Mesendoderm (in vitro differentiated cells): ENCODE results near the gene CDC42EP4.

Experiments used
- DNase-seq: peaks from one replicate; pipeline ENCODE4 v3.0.0; 2013
- H2AK5ac ChIP-seq: 2 replicates; pipeline ENCODE4 v1.6.1; 2013; ENCODE audit warnings: low read length, inconsistent platforms
- H2BK120ac ChIP-seq: 2 replicates; pipeline ENCODE4 v1.6.1; 2013; ENCODE audit warnings: low read depth, mild to moderate bottlenecking, low read length, moderate library complexity, mixed read lengths
- H2BK15ac ChIP-seq: replicated peaks from 2 replicates; pipeline ENCODE4 v1.6.1; 2013; ENCODE audit warnings: low read depth, mild to moderate bottlenecking, moderate library complexity
- H2BK5ac ChIP-seq: 2 replicates; pipeline ENCODE4 v1.6.1; 2013; ENCODE audit warnings: low read length, inconsistent platforms
- H3K18ac ChIP-seq: 2 replicates; pipeline ENCODE4 v1.6.1; 2013; ENCODE audit warnings: mild to moderate bottlenecking, low read length, mixed read lengths
- H3K23ac ChIP-seq: one replicate; pipeline ENCODE4 v1.6.1; 2013; ENCODE audit warnings: low read length
- H3K27ac ChIP-seq: 2 replicates; pipeline ENCODE4 v1.5.1; 2013; ENCODE audit warnings: low read depth, mild to moderate bottlenecking, inconsistent platforms, low read length, moderate library complexity
- H3K27me3 ChIP-seq: 2 replicates; pipeline ENCODE4 v1.6.1; 2013; ENCODE audit warnings: low read length, control low read depth, mild to moderate bottlenecking, inconsistent platforms; ENCODE audit not compliant: insufficient read depth, poor library complexity
- H3K36me3 ChIP-seq: 2 replicates; pipeline ENCODE4 v1.6.1; 2013; ENCODE audit warnings: low read length, inconsistent platforms; ENCODE audit not compliant: control insufficient read depth, insufficient read depth
- H3K4ac ChIP-seq: one replicate; pipeline ENCODE4 v1.6.1; 2013; ENCODE audit warnings: low read depth, mild to moderate bottlenecking, low read length, moderate library complexity
- H3K4me1 ChIP-seq: 2 replicates; pipeline ENCODE4 v1.6.1; 2013; ENCODE audit warnings: low read depth, low read length, inconsistent platforms; ENCODE audit not compliant: control insufficient read depth
- H3K4me2 ChIP-seq: 2 replicates; pipeline ENCODE4 v1.6.1; 2013; ENCODE audit warnings: low read length
- H3K4me3 ChIP-seq: 2 replicates; pipeline ENCODE4 v1.5.1; 2013; ENCODE audit warnings: mild to moderate bottlenecking, low read length
- H3K56ac ChIP-seq: one replicate; pipeline ENCODE4 v1.6.1; 2013; ENCODE audit warnings: low read length
- H3K79me1 ChIP-seq: 2 replicates; pipeline ENCODE4 v1.6.1; 2013; ENCODE audit warnings: low read length, inconsistent platforms
- H3K79me2 ChIP-seq: 2 replicates; pipeline ENCODE4 v1.6.1; 2013; ENCODE audit warnings: mild to moderate bottlenecking, low read length; ENCODE audit not compliant: control insufficient read depth, insufficient read depth
- H3K9ac ChIP-seq: 2 replicates; pipeline ENCODE4 v1.6.1; 2013; ENCODE audit warnings: low read length, inconsistent platforms
- H4K5ac ChIP-seq: one replicate; pipeline ENCODE4 v1.6.1; 2013; ENCODE audit warnings: low read length
- H4K8ac ChIP-seq: one replicate; pipeline ENCODE4 v1.6.1; 2013; ENCODE audit warnings: low read depth, mild to moderate bottlenecking, control low read depth, low read length, moderate library complexity
- WGBS: extraction: QIAGEN DNeasy Blood & Tissue Kit; methylation state at CpG from one replicate; pipeline ENCODE4 v1.1.7; 2013; ENCODE audit warnings: low lambda C conversion rate, missing lambda C conversion rate; ENCODE audit not compliant: insufficient coverage; ENCODE audit errors: extremely low coverage; 5-methylcytosine and 5-hydroxymethylcytosine counted together

The CDC42EP4 gene

GRCh38 chr17:73278465-73279453 is 33.0 kb downstream of the CDC42EP4 start:
- Histone ChIP-seq H3K79me1 (peaks cover 2% of the 10 kb centered on the region), H3K27me3 (no peaks in the 10 kb centered on the region), H3K79me2 (no peaks in the 10 kb centered on the region), H3K23ac (no peak overlapping the region), H3K4me3 (no peak overlapping the region), H2BK15ac (no peak overlapping the region), H3K4me2 (no peak overlapping the region), H4K5ac (no peak overlapping the region), H3K4me1 (no peaks in the 10 kb centered on the region), H3K18ac (no peak overlapping the region), H2AK5ac (no peak overlapping the region), H4K8ac (no peak overlapping the region), H3K56ac (peak overlapping the region; percentile 22), H2BK120ac (no peak overlapping the region), H3K9ac (no peak overlapping the region), H2BK5ac (no peak overlapping the region), H3K36me3 (no peaks in the 10 kb centered on the region), H3K4ac (no peak overlapping the region), H3K27ac (no peak overlapping the region)
- DNase-seq = no peak
- no CpG with 5 or more reads among the region's 14 CpGs for WGBS

DNA sequence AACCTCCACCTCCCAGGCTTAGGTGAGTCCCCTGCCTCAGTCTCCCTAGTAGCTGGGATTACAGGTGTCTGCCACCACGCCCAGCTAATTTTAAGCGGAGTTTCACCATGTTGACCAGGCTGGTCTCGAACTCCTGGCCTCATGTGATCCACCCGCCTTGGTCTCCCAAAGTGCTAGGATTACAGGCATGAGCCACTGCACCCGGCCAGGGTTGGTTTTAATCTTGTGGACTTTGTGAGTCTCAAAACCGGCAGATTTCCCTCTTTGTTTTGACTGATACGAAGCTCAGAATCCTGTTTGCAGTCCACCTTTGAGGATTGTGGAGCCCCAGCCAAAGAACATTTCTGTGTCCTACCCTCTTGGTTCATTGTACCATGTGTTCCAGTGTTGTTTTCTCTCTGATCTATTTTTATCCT is 33.7 kb downstream of the CDC42EP4 start:
- Histone ChIP-seq H3K4me3 (no peak overlapping the region), H3K4ac (no peak overlapping the region), H2BK15ac (no peak overlapping the region), H3K9ac (no peak overlapping the region), H3K18ac (no peak overlapping the region), H3K23ac (no peak overlapping the region), H2BK5ac (no peak overlapping the region), H3K4me2 (no peak overlapping the region), H3K56ac (no peak overlapping the region), H3K79me1 (no peaks in the 10 kb centered on the region), H4K8ac (no peak overlapping the region), H3K27ac (no peak overlapping the region), H3K27me3 (no peaks in the 10 kb centered on the region), H3K36me3 (no peaks in the 10 kb centered on the region), H4K5ac (no peak overlapping the region), H2AK5ac (no peak overlapping the region), H2BK120ac (no peak overlapping the region), H3K4me1 (no peaks in the 10 kb centered on the region), H3K79me2 (no peaks in the 10 kb centered on the region)
- no CpG with 5 or more reads among the region's 7 CpGs for WGBS
- DNase-seq = no peak

- Histone ChIP-seq H3K79me2 (no peaks in the 10 kb centered on the region), H3K36me3 (no peaks in the 10 kb centered on the region), H3K27me3 (no peaks in the 10 kb centered on the region), H2BK5ac (no peak overlapping the region), H4K8ac (no peak overlapping the region), H3K27ac (no peak overlapping the region), H3K18ac (no peak overlapping the region), H3K4me3 (no peak overlapping the region), H4K5ac (no peak overlapping the region), H2BK15ac (no peak overlapping the region), H3K56ac (no peak overlapping the region), H2BK120ac (no peak overlapping the region), H3K4me1 (no peaks in the 10 kb centered on the region), H3K9ac (no peak overlapping the region), H2AK5ac (no peak overlapping the region), H3K23ac (peak overlapping the region; percentile 24), H3K4ac (no peak overlapping the region), H3K79me1 (no peaks in the 10 kb centered on the region), H3K4me2 (no peak overlapping the region)
- no peak for DNase-seq
- no CpG with 5 or more reads among the region's 4 CpGs for WGBS
These were observed 37.3 kb downstream of the CDC42EP4 start for GRCh38 chr17:73274490-73274889.

GRCh38 chr17:73272906-73273218 is 38.9 kb downstream of the CDC42EP4 start:
- WGBS = no CpG with 5 or more reads among the region's 8 CpGs
- no peak for DNase-seq

DNA sequence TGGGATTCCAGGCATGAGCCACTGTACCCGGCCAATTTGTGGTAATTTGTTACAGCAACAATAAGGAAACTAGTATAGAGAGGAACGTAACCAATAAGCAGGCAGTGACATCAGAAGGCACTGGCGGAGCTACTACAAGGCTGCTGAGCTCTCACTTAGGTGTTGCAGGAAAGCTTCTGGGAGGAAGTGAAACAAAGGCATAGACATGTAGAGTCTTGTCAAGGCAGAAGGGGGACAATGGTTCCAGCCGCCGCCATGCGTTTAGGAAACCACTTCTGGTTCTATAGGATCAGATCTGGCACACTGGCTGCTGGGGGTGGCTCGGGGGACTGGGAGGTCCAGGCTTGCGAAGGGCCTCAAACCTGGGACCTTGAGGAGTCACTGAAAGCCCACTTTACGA is 40.7 kb downstream of the CDC42EP4 start:
- no peak overlapping the region for H3K4me2 ChIP-seq
- no CpG with 5 or more reads among the region's 9 CpGs for WGBS
- no peak overlapping the region for H3K4ac ChIP-seq
- H3K23ac ChIP-seq = no peak overlapping the region
- H3K4me3 ChIP-seq = no peak overlapping the region
- no peak overlapping the region for H3K9ac ChIP-seq
- H4K8ac ChIP-seq = no peak overlapping the region
- H3K4me1 ChIP-seq = no peaks in the 10 kb centered on the region
- no peak overlapping the region for H3K56ac ChIP-seq
- H4K5ac ChIP-seq = no peak overlapping the region
- DNase-seq = no peak
- H2BK15ac ChIP-seq = no peak overlapping the region
- H3K79me2 ChIP-seq = no peaks in the 10 kb centered on the region
- H3K27me3 ChIP-seq = no peaks in the 10 kb centered on the region
- no peak overlapping the region for H3K18ac ChIP-seq
- no peak overlapping the region for H2BK120ac ChIP-seq
- H3K79me1 ChIP-seq = no peaks in the 10 kb centered on the region
- no peak overlapping the region for H2BK5ac ChIP-seq
- H3K27ac ChIP-seq = no peak overlapping the region
- no peaks in the 10 kb centered on the region for H3K36me3 ChIP-seq
- H2AK5ac ChIP-seq = no peak overlapping the region

More at GRCh38 chr17:73272906-73273218, 38.9 kb downstream of the CDC42EP4 start:
- no peak overlapping the region for H3K23ac ChIP-seq
- H3K4me2 ChIP-seq = no peak overlapping the region
- no peak overlapping the region for H3K4ac ChIP-seq
- no peak overlapping the region for H2BK5ac ChIP-seq
- H2BK15ac ChIP-seq = no peak overlapping the region
- no peak overlapping the region for H4K8ac ChIP-seq
- no peak overlapping the region for H3K4me3 ChIP-seq
- no peak overlapping the region for H2AK5ac ChIP-seq
- H3K56ac ChIP-seq = no peak overlapping the region
- no peaks in the 10 kb centered on the region for H3K36me3 ChIP-seq
- H3K18ac ChIP-seq = no peak overlapping the region
- H3K27ac ChIP-seq = no peak overlapping the region
- no peak overlapping the region for H4K5ac ChIP-seq
- H3K79me1 ChIP-seq = no peaks in the 10 kb centered on the region
- H3K79me2 ChIP-seq = no peaks in the 10 kb centered on the region
- H3K27me3 ChIP-seq = no peaks in the 10 kb centered on the region
- no peaks in the 10 kb centered on the region for H3K4me1 ChIP-seq
- no peak overlapping the region for H3K9ac ChIP-seq
- H2BK120ac ChIP-seq = no peak overlapping the region
